CD4-positive, alpha-beta T cell treated with Interleukin-6 for 4 hours (primary cell): ENCODE measurements around the gene SEC14L2.
"Not testable (repeated sequence)": the region's sequence is repeated elsewhere in the genome, so short reads cannot be mapped to it uniquely, and the experiment has no call there.

Source experiments
- DNase-seq: peaks from one replicate; pipeline ENCODE4 v3.0.0-alpha.2; 2020; ENCODE audit warnings: mixed read lengths

Gene SEC14L2

GRCh38 chr22:30460555-30460954, 63.7 kb downstream of the SEC14L2 start:
- not testable (repeated sequence) for DNase-seq

- no peak for DNase-seq
Measured at GRCh38 chr22:30469165-30469564, 72.3 kb downstream of the SEC14L2 start.

GRCh38 chr22:30470655-30471054, 73.8 kb downstream of the SEC14L2 start:
- no peak for DNase-seq

- DNase-seq = no peak
Measured at GRCh38 chr22:30471616-30472318, 74.9 kb downstream of the SEC14L2 start, which contains the start of gene SEC14L3. SEC14L3 (minus strand) TSS chr22:30472017; CDS start chr22:30471958, 59 bp downstream.

- no peak for DNase-seq
Measured at GRCh38 chr22:30472994-30473720, 76.3 kb downstream of the SEC14L2 start.

- no peak for DNase-seq
Measured at GRCh38 chr22:30474121-30474520, 77.3 kb downstream of the SEC14L2 start.
